ENCODE measurements around the gene GNG12. TPM values are rescaled to one million over a fixed set of nuclear protein-coding genes. Genes with fewer than 3 reads are reported as not detected.
"Not testable (repeated sequence)": the region's sequence is repeated elsewhere in the genome, so short reads cannot be mapped to it uniquely, and the experiment has no call there.

GNG12 gene
- polyA plus RNA-seq, 1 donor, result 105 TPM

DNA sequence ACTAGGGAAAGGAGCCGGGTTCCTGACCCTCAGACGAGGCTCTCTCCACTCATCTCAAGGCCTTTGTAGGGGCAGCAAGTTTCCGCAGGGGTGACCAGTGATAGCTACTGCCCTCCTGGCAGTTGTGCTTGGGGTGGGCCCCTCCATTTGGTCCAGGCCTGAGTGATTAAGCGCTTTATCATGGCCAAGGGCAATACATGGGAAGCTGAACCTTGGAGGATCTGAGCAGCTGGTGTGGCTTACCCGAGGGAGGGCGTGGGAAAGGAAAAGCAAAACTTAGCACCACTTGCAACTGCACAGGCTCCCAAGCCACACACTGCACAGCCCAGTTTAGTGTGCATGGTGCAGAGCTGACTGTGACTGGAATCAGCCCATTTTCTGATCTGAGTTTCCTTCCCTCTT lies 100.5 kb downstream of the GNG12 start:
- DNase-seq, result no peak

- no peak for DNase-seq
These were observed 101.9 kb downstream of the GNG12 start for GRCh38 chr1:67731322-67731721.

GRCh38 chr1:67730312-67730711 lies 103.0 kb downstream of the GNG12 start:
- not testable (repeated sequence) for DNase-seq

GRCh38 chr1:67729872-67730271 lies 103.4 kb downstream of the GNG12 start:
- no peak for DNase-seq

- no peak for DNase-seq
These were observed 107.0 kb downstream of the GNG12 start for GRCh38 chr1:67726224-67726623.

GRCh38 chr1:67724928-67725560 lies 108.2 kb downstream of the GNG12 start:
- no peak for DNase-seq

- no peak for DNase-seq
These were observed 109.6 kb downstream of the GNG12 start for GRCh38 chr1:67723620-67724019.

DNA sequence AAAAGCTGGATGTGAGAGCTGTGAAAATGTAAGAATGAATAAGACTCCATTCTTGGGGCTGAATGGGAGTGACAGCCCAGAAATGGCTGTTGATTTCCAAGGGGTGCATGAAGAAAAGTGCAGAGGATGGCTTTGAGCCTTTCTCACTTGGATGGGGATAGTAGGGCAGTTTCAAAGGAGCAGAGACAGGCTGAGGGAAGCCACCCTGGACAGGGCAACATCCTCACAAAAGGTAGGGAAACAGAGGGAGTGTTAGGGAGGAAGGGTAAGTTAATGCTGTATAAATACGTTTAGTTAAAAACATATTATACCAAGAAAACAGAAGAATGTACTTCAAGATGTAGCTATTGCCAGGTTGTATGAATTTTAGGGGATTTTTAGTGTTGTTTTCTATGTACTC lies 110.1 kb downstream of the GNG12 start:
- DNase-seq, result no peak

DNA sequence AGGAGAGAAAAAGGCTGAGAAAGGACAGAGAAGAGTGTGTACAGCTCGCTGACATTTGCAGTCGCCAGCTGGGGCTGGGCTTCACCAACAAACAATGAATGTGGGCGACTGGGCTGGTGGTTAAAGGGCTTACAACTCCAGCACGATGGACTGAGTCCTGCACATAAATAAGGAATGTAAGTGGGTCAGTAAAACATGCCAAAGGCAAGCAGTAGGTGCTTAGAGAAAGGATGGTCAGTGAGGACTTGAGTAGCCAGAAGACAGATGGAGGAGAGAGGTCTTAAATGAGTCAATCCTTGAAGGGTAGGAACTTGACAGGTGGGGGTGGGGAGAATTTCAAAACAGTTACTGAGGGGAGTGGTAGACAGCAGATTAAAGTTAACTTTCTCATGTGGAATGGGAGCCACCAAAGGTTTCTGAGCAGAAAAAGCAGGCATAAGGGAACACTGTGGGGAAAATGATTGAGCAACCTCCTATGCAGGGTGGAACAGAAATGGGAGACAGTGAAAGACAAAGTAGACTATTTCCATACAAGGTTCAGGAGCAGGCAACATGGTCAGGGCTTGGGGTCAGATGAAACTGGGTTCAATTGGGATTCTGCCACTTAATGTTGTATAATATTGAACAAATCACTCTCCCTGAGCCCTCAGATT lies 110.8 kb downstream of the GNG12 start:
- DNase-seq, result no peak

- no peak for DNase-seq
These were observed 111.5 kb downstream of the GNG12 start for GRCh38 chr1:67721650-67722291.

- no peak for DNase-seq
These were observed 112.2 kb downstream of the GNG12 start for GRCh38 chr1:67721112-67721511.

DNA sequence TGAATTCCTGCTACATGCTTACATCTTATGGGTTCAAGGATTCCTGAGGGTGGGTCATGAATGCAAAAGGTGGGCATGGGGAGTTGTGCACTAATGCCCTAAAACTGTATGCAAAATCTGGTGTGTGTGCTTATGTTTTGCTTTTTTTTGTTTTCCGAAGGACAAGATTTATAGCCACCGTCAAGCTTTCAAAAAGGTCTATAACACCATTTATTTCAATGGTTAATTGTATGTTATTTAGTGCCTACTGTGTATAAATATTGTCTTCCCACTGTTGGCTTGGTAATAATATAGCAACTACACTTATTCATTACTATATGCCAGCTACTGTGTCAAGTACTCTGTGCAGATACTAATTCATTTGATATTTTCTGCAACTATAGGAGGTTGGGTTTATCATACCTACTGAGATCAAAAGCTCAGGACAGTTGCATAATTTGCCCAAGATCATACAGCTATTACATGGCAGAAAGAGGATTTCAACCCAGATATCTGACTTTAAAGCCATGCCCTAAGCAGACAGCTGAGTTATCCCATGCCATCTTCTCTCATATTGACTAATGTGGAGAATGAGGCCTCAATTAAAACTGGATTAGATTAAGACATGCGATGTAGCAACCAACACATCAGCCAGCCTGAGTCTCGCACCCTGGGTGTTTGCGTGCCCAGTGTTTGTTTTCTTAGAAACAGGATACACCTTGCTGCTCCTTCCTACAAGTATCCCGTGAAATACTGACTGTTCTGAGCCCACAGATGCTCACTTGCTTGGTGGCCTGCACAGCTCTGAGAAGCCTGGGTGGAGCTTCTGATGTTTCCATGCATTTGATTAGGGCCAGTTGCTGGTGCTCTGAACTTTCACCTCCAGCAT lies 113.7 kb downstream of the GNG12 start:
- no peak for DNase-seq

DNA sequence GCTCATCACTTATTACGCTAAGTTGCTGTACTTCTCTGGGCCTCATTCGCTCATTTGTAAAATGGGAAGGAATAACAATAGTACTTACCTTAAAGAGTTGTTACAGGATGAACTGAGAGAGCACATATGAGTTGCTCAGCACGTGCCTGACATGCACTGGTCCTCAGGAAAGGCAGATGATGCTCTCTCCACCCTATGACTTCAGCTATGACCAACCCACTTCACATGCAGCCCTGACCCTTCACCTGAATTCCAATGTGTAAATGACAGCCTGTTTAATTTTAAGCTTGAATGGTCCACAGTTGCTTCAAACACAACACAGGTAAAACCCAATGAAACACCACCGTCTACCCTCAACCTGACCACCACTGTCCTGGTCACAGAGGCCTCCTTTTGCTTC lies 115.4 kb downstream of the GNG12 start:
- no peak for DNase-seq

DNA sequence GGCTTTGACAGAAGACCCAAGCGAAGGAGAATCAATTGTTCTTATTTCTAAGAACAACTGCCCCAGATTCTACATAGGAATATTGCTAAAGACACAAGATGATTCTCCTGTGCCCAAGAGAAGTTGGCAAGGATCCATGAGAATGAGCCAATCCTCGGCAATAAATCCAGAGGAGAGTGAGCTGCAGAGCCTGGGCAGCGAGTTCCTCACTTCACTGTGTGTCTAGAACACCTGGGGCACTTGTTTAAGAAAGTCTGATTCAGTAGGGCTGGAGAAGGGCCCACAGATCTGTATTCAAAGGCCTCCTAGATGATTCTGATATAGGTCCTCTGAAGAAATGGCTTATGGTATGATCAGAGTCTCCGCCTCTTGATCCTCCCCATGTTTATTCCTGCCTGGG lies 116.5 kb downstream of the GNG12 start:
- DNase-seq, result no peak

- DNase-seq, result no peak
These were observed 117.4 kb downstream of the GNG12 start for GRCh38 chr1:67715819-67716218.

GRCh38 chr1:67713057-67713846 lies 120.0 kb downstream of the GNG12 start:
- DNase-seq, result no peak

DNA sequence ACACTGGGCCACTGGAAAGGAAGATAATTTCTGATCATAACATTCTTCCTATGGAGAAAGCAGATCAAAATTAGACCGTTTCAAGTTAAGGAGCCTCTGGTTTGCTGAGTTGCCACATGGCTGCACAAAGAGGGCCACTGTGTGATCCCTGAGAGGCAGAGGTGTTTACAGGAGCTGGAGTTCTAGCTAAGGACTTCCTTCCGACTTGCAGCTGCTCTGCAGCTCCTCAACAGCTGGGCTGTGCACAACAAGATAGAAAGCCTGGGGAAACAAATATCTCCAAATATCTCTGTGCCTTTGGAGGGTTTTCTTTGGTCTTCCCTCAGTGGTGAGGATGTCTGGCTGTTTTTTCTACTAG lies 121.4 kb downstream of the GNG12 start:
- DNase-seq, result no peak

- DNase-seq, result no peak
These were observed 122.0 kb downstream of the GNG12 start for GRCh38 chr1:67711158-67711854.

DNA sequence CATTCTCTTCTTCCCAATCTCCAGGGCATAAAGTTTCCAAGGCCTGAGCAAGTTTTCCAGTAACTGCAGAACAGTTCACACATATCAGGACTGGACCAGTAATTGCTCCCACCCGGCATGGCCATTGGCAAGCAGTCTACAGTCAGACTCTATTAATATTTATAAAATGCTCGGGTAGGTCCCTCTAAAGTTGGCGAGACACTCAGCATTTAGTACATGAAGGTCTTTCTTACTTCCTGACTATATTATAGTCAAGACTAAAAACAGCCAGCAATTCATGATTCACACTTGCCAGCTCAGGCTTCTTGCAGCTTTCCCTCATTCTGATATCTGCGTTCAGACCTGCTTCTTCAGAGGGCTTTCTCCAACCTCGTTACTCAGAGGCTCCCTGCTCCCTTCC lies 122.8 kb downstream of the GNG12 start:
- no peak for DNase-seq

GRCh38 chr1:67708606-67709005 lies 124.7 kb downstream of the GNG12 start:
- no peak for DNase-seq

GRCh38 chr1:67705735-67706453 lies 127.4 kb downstream of the GNG12 start:
- DNase-seq, result no peak

Data from left kidney (tissue), 2 donors.